GM19395 (cell line): Measurements from ENCODE around the gene MALT1.
A peak's percentile ranks its signal among the peaks of the same experiment; 100 is the strongest.
"Not testable (repeated sequence)": the region's sequence is repeated elsewhere in the genome, so short reads cannot be mapped to it uniquely, and the experiment has no call there.

ENCODE experiments used
- ATAC-seq: cut with Tn5 transposase; IDR thresholded peaks from one replicate; pipeline ENCODE4 v1.9.1; 2021; ENCODE audit warnings: mild to moderate bottlenecking, moderate library complexity; ENCODE audit not compliant: unreplicated experiment

MALT1 gene

DNA sequence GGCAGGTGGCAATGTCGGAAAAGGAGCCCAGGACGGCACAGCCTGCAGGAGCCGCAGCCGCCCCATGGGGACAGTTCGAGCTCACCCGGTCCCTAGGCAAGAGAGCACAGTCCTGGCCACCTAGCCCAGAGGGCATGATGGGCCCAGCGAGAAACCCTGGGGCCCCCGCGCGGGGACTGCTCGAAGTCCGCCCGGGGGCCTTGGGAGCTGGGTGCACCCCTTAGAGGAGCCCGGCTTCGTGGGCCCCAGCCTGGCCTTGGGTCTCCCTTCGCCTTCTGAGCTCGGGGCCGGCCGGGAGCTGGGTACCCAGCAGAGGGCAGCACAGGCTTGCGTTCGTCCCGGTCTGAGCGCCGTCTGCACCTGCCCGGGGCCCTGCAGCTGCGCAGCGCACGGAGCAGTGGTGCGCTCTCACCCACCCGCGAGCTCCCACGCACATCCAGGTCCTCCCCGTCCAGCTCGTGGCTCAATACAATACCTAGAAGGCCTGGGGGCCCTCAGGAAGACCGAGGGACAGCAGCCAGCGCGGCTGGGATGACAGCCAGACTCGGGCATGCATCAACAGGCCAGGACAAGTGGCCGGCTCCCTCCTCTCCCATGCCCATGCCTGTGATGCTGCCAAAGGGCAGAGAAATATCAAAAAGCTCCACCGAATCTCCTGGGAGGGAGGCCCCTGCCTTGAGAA, 97.2 kb downstream of the MALT1 start:
- ATAC-seq: peak; percentile 75

DNA sequence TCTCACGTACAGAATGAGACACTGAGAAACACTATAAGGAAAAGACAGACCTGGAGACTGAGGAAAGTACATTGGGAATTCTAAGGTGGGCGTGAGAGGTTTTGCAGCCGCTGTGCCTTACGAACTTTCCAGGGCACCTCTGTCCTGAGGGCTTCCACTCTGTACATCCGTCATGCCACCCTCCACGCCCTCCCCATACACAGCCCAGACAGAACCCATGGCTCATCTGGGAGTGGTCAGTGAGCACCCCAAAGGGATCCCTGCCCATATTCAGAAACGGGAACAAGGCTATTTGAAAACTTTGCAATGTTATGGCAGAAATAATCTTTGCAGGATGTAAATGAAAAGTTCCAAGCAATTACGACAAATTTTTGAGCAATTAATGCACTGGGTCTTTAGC, 98.1 kb downstream of the MALT1 start:
- ATAC-seq: no peak

DNA sequence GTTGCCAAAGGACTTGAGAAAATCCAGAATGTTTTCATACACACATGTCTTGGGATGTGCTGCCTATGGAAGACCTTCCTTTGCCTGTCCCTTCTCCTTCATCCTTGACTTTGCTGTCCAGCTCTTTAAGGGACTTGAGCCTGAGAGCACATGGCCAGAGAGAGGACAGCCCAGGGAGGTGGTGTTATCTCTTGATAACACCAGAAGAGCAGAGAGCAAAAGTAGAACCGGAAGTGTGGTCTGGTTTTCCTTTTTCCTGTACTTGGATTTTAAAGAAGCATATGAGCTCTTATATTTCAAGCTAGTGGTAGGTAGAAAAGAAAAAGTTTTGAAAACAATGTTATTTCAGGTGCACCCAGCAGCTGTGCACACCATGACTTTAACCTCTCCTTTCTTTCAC, 99.3 kb downstream of the MALT1 start:
- no peak for ATAC-seq

DNA sequence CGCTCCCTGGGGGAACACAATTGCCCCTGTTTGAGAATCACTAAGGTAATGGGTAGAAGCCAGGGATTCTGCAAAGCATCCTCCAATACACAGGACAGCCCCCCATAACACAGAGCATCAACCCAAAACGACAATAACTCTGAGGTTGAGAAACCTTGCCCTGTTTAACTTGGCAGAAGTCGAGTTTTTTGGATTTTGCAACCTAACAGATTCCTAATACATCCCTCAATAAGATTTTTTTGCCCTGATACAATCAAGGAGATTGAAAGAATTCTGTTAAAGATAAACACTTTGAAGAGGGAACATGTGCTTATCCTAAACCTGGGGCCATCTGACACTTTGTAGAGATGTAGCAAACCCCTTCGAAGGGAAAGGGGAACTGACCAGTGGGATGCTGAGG, 100.9 kb downstream of the MALT1 start:
- ATAC-seq: no peak

DNA sequence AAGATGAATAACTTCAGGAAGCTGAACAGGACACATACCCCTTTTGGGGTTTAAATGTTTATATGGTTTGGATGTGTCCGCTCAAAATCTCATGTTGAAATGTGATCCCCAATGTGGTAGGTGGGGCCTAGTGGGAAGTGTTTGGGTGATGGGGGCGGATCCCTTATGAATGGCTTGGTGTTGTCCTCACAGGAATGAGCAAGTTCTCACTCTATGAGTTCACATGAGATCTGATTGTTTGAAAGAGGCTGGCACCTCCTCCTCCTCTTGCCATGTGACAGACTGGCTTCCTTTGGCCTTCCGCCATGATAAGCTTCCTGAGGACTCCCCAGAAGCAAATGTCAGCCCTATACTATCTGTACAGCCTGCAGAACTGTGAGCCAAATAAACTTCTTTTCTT, 104.8 kb downstream of the MALT1 start:
- ATAC-seq: no peak

DNA sequence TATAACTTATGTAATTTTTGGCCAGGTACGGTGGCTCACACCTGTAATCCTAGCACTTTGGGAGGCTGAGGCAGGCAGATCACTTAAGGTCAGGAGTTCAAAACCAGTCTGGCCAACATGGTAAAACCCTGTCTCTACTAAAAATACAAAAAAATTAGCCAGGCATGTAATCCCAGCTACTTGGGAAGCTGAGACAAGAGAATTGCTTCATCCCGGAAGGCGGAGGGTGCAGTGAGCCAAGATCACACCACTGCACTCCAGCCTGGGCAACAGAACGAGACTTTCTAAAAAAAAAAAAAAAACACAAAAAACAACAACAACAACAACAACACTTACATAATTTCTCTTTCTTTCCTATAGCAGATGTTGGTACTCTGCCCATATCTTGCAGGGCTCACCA, 105.3 kb downstream of the MALT1 start:
- not testable (repeated sequence) for ATAC-seq

DNA sequence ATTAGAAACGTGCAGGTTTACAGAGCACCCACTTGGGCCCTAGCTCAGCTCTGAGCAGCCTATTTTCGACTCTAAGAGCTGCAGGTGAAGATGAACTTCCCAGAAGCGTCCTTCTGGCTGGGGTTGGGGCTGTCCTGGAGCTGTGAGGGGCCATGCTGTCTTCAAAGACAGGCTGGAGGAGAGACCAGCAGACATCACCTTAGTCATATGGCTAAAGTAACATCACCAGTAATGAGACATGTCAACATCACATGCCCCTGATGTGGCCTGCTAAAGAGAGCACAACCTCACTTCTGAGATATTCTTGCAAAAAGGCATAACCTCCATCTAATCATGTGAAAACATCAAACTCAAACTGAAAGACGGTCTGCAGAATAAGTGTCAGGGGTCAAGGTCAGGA, 106.2 kb downstream of the MALT1 start:
- no peak for ATAC-seq

DNA sequence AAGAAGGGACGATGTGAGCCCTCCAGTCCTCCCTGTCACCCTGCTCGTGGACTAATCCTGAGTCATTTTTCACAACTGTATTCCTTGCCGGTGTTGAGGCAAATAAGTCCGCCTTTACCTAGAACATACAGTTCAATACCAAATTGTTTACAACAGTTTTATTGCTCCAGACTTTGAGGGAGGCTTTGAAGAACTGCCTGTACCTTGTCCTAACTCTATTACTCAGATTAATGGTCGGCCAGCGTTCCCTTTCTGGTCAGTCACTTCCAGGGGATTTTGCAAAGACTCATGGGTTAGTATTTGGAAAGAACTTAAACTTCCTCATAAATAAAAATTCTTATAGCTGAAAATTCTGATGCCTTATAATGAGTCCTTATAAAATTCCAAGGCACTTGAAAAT, 108.3 kb downstream of the MALT1 start:
- no peak for ATAC-seq

DNA sequence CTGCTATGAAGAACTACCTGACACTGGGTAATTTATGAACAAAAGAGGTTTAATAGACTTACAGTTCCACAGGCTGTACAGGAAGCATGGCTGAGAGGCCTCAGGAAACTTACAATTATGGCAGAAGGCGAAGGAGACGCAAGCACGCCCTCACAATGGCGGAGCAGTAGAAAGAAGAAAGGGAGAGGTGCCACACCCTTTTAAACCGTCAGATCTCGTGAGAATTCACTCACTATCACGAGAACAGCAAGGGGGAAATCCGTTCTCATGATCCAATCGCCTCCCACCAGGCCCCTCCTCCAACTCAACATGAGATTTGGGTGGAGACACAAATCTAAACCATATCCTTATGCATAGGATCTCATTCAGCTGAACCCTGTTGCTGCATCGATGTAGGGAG, 108.8 kb downstream of the MALT1 start:
- ATAC-seq: no peak

DNA sequence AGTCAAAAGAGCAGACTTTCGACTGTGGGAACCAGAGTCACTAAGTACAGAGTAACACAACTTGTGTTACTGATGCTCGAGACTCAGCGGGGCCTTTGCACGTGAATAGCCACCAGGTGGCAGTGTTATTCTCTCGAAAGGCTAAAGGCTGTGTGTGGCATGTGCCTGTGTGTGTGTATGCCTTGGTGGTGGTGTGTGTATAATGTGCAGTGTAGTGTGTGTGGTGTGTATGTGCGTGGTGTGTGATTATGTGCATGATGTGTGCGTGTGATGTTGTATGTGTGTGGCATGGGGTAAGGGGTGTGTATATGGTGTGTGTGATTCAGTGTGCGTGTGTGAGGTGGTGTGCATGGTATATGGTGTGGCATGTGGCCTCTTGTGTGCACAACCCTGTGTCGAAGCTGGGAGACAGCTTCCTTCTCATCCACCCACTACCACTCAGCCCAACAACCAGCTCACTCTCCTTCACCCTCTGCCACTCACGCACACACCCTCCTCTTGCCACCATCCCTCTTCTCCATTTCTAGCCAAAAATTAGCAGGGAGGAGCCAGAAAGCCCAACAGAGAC, 110.4 kb downstream of the MALT1 start:
- peak; percentile 77 for ATAC-seq

DNA sequence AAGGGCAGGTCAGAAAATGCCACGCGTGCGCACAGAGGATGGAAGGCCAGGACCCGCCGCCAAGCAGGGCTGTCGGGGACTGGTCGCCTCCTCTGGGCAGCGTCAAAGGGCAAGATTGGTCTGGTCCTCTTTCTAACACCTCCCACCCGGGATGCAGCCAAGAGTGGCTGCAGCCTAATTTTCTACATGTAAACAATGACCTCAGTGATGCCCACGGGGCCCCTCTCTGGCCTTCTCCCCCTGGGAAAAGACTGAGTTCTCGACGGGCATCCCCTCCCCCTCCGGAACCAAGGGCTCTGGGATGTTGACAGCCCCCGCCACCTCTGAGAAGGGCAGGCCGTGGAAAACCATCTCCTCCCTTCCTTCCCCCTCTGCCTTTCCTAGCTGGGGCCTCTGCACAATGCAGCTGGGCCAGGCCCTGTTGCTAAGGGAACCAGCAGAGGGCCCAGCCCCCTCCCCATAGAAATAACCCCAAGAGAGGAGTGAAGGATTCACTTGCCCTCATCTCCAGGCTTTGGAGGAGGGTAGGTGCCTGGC, 113.4 kb downstream of the MALT1 start:
- ATAC-seq: no peak

DNA sequence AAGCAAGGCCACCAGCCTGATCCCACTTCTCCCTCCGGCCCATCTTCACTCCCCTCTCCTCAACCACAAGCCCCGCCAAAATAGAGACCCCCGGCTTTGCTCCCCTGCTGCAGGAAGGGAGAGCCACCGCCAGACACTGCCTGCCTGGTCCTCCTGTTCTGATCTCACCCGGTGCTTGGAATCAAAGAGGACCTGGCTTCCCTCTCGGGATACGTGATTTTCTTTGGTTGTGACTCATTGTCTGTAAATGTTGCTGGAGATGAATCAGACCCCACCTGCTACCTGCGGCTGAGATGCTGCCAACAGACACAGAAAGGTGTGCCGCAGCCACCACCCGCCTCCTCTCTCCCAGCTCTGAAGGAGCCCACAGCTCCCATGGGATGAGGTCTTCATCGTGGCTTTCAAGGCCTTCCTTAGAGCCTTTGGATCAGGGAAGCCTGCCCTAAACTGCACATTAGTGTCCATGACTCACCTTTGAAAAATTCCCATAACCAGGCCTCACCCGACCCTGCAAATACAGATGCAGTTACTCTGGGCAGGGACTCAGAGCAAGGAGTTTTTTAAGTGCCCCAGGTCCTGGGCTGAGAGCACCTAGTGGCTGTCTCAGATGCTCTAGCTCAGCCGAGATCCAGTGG, 114.0 kb downstream of the MALT1 start:
- no peak for ATAC-seq

DNA sequence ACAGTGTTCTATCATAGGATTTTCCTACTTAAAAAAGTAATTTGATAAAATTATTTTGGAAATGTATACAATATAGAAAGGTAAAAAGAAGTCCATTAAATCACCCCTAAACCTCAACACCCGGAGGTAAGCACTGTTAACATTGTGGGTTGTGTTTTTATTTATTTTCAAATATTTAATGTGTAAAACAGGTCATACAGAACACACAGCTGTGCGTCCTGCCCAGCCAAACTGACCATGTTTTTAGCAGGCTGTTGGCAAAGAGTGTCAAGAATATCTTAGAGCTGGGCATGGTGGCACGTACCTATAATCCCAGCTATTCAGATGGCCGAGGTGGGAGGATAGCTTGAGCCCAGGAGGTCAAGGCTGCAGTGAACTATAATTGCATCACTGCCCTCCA, 114.6 kb downstream of the MALT1 start:
- no peak for ATAC-seq

DNA sequence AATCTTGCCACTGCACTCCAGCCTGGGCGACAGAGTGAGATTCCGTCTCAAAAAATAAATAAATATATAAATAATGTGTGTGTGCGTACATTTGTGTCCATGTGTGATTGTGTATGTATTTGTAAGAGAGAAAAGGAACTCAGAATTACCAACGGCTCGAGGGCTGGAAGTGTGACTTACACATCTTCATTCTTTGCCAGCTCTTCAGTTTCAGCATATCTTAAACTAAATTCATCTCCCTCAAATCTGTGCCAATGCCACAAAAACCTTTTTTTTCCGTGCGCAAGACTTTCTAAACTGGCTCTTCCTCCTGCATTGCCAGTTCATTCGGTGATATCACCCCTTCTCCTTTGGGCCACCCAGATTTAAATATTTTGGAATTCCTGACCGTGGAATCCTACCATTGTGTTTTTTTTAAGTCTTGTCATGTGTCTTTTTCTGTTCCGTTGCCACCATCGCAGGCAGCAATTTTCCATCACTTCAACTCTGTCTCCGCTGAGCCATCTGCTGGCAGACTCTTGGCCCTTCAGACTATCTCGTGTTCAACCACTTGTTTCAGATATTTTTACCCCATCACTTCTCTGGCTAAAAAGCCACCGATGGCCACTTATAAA, 116.4 kb downstream of the MALT1 start:
- no peak for ATAC-seq

DNA sequence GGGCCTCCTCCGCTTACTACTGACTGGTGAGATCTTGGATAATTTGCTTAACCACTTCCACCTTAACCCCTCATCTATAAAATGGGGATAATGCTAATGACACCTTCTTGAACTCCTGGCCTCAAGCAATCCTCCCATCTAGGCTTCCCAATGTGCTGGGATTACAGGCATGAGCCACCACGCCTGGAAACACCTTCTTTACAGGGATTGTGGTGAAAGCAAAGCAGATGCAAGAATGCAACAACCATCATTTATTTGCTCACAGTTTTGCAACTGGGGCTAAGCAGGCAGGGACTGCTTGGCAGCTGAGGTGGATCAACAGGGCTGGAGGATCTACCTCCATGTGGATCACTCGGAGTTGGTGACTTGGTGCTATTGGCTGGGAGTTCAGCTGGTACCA, 117.2 kb downstream of the MALT1 start:
- no peak for ATAC-seq

DNA sequence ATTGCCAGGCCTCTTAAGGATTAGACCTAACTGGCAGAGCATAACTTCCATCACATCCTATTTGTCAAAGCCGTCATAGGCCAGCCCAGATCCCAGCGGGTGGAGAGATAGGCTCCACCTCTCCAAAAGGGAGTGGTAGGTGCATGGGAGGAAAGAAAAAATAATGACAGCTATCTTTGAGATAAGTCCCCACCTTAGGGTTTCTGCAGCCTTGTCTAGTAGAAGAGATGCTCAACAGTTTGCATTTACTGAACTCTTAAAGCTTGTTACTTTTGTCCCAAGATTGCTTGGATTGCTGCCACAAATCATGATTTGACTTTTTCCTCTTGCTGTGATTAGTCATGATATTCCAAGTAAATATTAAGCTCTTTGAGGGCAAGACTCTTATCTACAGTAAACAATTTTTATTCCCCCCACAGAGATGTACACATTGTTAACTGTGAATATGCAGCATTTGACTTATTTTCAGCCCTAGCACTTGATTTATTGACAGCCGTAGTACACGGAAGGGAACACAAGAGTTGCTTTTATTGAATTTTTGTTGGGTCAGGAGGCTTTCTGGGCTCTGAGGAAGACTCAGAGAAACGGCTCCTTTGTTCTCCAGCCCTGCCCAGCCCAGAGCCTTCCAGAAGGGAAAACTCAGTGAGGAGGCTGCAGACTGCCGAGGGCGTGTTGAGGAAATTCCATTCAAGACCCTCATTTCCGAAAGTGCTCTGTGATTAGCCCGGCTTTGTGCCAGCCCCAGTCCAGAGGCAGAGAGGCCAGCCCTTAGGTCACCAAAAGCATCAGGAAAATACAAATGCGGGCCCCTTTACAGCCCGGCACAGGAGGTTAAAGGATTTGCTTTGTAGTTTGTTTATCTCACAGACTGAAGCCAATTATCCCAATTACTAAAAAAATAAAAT, 118.0 kb downstream of the MALT1 start:
- ATAC-seq: no peak

DNA sequence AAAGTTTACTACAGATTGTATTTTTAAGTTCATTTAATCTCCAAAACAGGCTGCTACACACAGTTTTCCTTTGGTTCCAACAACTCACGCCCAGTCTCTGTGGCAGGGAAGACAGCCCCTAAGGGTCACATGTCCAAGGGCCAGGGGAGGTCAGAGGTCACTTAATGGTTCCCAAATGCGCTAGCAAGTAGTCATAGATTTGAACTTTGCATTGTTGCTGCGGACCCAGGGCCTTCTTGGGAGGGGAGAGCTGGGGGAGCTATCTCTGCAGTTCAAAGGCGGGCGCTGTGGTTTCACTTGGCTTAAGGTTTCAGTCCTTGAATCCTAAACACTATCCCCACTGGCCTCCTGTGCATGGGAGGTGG, 118.6 kb downstream of the MALT1 start:
- no peak for ATAC-seq

DNA sequence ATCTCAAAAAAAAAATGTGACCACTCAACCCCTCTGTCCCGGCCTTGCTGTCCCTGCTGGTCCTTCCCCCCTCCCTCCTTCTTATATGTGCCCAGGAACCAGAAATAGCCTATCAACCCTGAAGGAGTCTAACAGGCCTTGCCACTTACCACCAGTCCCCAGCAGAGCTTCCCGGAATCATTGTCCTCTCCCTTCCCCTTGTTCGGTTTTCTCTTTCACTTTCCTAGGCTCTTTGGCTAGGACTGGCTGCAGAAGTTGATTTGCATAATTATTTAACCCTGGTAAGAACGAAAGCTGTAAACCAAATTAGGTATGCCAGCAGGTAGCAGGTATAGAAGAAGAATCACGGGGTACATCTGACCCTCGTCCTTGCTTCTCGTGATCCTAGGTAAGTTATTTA, 120.8 kb downstream of the MALT1 start:
- peak; percentile 93 for ATAC-seq

DNA sequence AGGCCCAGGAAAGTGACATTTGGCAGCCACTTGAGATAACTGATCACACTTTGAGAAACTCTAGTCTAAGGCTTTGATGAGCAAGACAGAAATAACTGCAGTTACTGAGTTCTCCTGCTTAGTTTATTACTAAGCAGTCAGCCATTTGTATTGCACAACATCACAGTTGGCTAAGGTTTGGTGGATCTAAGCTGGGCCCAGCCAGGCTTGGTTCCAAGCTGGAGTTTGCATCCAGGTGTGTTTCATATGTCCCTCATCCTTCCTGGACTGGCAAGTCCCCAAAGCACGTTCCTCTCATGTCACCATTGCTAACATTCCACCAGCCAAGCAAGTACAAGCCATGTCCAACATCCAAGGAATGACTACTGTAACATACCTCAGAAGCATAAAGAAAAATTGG, 122.1 kb downstream of the MALT1 start:
- no peak for ATAC-seq

DNA sequence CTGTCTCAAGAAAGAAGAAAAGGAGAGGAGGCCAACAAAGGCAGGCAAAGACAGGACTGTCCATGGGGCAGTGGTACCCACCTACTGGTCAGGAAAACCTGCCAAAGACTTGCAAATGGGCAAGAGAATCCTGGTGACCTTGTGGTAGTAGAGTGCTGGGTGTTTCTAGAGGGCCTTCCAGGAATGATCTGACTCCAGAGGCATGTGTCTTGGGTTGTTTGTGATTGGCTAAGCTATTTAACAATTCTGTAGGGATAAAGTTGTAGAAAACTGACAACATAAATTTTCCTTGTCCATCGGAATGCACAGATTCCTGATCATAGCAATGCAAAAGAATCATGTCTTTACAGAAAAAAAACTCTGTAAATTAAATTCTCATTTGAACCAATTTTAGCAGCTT, 125.0 kb downstream of the MALT1 start:
- ATAC-seq: no peak

DNA sequence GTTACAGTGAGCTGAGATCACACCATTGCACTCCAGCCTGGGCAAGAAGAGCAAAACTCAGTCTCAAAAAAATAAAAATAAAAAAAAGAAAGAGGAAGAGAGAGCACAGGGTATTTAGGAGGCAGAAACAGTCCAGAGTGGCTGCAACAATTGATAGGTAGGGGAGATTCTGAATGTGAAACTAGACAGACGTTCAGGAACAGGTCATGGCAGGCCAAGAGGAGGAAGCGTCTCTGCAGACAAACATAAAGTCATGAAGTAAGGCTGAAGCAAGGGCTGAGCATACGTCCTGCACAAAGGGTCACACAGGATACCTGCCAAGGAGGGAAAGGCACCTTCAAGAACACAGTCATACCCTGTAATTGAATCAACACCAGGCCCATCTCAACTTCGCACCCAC, 129.3 kb downstream of the MALT1 start:
- ATAC-seq: peak; percentile 91
